HG03439 (cell line): ENCODE results near the gene DCTPP1.

Experiments
- ATAC-seq: cut with Tn5 transposase; IDR thresholded peaks from one replicate; pipeline ENCODE4 v1.9.1; 2021; ENCODE audit warnings: mild to moderate bottlenecking, moderate library complexity; ENCODE audit not compliant: unreplicated experiment

DCTPP1 gene

GRCh38 chr16:30382111-30382881 lies 47.5 kb downstream of the DCTPP1 start, which contains the start of gene SEPTIN1:
Gene SEPTIN1, minus strand, starts transcription at chr16:30382561. Its CDS starts 19 bp downstream, at chr16:30382542.
- peak; percentile 28 for ATAC-seq

DNA sequence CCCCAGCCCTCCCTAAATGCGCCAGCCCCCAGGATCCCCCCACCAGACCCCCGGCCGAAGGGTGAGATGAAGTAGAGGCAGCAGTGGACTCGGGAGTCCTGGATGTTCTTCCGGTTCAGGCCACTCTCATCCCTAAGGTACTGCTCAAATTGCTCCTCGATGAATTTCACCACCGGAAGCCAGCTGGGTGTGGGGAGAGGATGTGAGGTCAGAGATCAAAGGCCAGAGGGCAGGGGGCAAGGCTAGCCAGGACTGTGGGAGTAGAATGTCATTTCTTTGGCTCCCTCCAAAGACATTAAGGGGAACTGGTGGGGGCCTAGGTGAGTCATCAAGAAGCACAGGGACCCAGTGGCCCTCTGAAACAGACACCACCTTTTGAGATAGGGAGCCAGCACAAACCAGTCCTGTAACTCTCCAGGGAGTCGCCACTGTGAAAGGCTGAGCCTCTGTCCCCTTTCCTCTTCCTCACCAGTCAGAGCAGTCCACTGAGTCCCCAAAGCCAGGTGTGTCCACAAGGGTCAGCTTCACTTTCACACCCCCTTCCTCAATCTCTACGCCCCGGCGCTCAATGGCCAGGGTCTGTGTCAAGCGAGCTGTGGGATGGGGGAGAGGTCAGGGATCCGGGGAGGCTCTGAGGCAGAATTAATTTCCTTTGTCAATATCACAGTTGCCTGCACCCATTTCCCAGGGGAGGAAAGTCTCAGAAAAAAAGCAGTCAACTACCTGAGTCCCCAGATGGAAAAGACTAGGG lies 48.4 kb downstream of the DCTPP1 start:
- no peak for ATAC-seq

- ATAC-seq: no peak
Measured at GRCh38 chr16:30380803-30381208, 49.0 kb downstream of the DCTPP1 start.

DNA sequence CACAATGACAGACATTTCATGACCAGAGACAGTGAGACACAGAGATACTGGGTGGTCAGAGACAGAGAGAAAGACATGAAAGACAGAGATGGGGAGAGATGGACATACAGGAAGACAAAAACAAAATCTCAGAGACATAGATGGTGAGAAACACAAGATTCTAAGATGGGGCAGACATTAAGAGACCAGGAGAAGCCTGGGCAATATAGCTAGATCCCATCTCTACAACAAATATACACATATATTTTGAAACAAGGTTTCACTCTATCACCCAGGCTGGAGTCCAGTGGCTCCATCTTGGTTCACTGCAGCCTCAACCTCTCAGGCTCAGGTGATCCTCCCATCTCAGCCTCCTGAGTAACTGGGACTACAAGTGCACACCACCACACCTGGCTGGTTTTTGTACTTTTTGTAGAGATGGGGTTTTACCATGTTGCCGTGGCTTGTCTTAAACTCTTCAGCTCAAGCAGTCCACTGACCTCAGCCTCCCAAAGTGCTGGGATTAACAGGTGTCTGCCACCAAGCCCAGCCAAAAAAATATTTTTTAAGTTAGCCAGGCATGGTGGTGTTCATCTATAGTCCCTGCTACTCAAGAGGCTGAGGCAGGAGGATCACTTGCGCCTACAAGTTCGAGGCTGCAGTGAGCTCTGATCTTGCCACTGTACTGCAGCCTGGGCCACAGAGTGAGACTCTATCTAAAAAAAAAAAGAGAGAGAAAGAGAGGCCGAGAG lies 49.6 kb downstream of the DCTPP1 start:
- no peak for ATAC-seq

- no peak for ATAC-seq
Measured at GRCh38 chr16:30379158-30379783, 50.6 kb downstream of the DCTPP1 start.

- ATAC-seq: peak; percentile 76
Measured at GRCh38 chr16:30378236-30379157, 51.3 kb downstream of the DCTPP1 start.

GRCh38 chr16:30377812-30378235 lies 52.0 kb downstream of the DCTPP1 start:
- ATAC-seq: peak; percentile 50

DNA sequence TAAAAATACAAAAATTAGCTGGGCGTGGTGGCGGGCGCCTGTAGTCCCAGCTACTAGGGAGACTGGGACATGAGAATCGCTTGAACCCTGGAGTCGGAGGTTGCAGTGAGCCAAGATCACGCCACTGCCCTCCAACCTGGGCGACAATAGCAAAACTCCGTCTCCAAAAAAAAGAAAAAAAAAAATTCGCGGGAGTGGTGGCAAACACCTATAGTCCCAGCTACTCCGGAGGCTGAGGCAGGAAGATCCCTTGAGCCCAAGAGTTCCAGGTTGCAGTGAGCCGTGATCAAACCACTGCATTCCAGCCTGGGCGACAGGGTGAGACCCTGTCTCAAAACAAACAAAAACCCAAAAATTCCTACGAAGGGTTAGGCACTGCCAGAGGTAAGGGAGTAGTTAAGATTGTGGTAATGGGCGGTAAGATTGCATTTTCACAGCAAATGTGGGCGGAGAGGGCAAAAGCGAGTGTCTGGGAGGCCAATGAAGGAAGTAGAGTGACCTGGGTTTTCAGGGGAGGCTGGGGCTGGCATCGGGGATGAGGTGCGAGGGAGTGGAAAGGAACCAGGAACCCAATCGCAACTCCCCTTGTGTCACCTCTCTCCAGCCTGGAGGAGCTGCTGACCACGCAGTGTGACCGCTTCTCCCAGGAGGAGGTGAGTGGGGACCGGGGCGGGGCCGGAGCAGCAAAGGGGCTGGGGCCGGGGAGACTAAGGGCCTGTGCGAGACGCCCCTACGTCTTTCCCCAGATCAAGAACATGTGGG lies 52.6 kb downstream of the DCTPP1 start:
- ATAC-seq: no peak

DNA sequence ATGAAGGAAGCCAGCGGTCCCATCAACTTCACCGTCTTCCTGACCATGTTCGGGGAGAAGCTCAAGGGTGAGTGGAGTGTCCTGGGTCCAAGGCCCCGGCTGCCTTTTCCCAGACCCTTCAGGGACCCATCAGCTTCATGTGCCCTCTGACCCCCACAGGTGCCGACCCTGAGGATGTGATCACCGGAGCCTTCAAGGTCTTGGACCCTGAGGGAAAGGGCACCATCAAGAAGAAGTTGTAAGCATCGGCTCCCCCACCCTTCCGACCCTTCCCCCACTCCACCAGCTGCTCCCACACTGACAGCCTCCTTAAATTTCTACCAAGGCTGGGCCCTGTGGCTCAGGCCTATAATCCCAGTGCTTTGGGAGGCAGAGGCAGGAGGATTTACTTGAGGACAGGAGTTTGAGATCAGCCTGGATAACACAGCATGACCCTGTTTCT lies 53.3 kb downstream of the DCTPP1 start:
- no peak for ATAC-seq

- ATAC-seq: no peak
Measured at GRCh38 chr16:30375864-30376263, 54.0 kb downstream of the DCTPP1 start.

DNA sequence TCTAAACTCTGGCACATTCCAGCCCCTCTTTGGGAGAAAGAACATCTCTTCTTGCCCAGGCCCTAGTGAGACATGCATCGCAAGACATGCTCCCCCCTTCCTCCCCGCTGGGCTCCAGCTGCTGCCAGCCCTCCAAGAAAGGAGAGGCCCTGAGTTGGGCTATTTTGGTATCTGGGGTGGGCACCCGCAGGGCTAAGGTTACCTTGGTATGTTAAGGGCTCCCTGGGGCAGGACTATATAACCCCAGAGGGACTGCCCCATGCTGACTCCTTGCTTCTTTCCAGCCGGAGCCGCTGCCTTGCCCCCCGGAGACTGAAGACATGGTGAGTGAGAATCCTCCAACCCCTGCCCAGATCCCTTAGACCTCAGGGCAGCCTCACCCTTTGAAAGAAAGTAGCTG lies 55.3 kb downstream of the DCTPP1 start, which contains the start of gene MYL11:
MYL11 (plus strand) TSS at position 265 of the 400 bp plus-strand sequence; CDS start at position 321, 56 bp downstream.
- no peak for ATAC-seq
